ENCODE data around the gene GNPTAB. TPM values are rescaled to one million over a fixed set of nuclear protein-coding genes. Genes with fewer than 3 reads are reported as not detected.

The GNPTAB gene
- total and polyA plus RNA-seq, 7 donors, result 10.3 to 36.1 (median 15.3) TPM

DNA sequence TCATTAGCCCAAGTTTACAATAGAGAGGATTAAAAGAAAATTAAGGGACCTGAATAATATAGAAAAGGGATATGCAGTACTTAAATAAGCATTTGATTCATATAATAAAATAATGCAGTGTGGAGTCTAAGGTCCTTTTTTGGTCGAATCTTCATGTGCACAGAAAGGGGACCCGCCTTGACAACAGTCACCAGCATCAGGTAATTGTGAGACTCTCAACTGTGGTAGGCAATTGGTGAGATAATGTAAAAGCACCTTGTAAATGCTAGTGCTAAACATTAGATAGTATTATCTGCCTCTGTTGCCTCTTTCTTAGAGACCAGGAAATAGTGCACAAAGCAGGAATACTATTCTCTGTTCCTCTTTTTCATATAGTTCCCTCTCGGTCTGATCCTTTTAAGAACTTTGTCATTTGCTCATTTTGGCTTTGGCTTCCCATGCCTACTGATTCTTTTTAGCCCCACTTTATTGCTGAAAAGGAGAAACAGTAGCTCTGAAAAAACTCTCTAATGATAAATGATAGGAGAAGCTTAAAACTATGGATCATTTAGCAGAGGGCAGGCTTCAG is 115.8 kb downstream of the GNPTAB start:
- no peaks in the 10 kb centered on the region for H3K27me3 ChIP-seq (ENCODE audit: insufficient read depth in 3 of 3, low read length in 2 of 3)
- TF ChIP-seq, protein P1, sequence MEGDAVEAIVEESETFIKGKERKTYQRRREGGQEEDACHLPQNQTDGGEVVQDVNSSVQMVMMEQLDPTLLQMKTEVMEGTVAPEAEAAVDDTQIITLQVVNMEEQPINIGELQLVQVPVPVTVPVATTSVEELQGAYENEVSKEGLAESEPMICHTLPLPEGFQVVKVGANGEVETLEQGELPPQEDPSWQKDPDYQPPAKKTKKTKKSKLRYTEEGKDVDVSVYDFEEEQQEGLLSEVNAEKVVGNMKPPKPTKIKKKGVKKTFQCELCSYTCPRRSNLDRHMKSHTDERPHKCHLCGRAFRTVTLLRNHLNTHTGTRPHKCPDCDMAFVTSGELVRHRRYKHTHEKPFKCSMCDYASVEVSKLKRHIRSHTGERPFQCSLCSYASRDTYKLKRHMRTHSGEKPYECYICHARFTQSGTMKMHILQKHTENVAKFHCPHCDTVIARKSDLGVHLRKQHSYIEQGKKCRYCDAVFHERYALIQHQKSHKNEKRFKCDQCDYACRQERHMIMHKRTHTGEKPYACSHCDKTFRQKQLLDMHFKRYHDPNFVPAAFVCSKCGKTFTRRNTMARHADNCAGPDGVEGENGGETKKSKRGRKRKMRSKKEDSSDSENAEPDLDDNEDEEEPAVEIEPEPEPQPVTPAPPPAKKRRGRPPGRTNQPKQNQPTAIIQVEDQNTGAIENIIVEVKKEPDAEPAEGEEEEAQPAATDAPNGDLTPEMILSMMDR (IDR thresholded peaks at IDR 0.05), result no peak
- ATAC-seq (no peak), DNase-seq (no peak)
- peaks cover 23% of the 10 kb centered on the region for H3K4me1 ChIP-seq
- H3K4me3 ChIP-seq, result no peak overlapping the region
- WGBS, 3 donors, result 85 to 93% (median 87%) methylated on average over 3 of the region's 3 CpGs
- H3K9me3 ChIP-seq, result no peaks in the 10 kb centered on the region
- intact Hi-C loops (cut with DNase I), result no loop called here
- peaks cover 0 to 18% of the 10 kb centered on the region in 2 donors for H3K36me3 ChIP-seq (ENCODE audit: insufficient read depth in 1 of 2, low read depth in 1 of 2)
- H3K27ac ChIP-seq, result no peak overlapping the region

DNA sequence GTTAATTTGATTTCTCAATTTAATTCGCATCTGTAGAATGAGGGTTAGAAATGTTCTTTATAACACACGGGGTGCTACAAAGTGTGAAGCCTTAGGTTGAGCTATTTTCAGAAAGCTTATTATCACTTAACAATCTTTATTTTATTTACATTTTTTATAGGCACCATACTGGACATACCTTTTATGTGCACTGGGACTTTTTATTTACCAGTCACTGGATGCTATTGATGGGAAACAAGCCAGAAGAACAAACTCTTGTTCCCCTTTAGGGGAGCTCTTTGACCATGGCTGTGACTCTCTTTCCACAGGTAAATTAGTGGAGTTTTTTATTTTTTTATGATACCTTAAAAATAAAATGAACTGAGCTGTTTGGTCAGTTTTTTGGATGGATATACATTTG is 116.8 kb downstream of the GNPTAB start:
- Histone ChIP-seq H3K36me3 (ENCODE audit: insufficient read depth in 1 of 2, low read depth in 1 of 2) (peaks cover 0 to 11% of the 10 kb centered on the region in 2 donors), H3K27me3 (ENCODE audit: insufficient read depth in 3 of 3, low read length in 2 of 3) (no peaks in the 10 kb centered on the region), H3K9me3 (no peaks in the 10 kb centered on the region), H3K4me1 (peaks cover 23% of the 10 kb centered on the region), H3K27ac (no peak overlapping the region), H3K4me3 (no peak overlapping the region)
- 71 to 88% (median 74%) methylated on average over 2 of the region's 2 CpGs for WGBS, 3 donors
- intact Hi-C loops (cut with DNase I), result no loop called here
- DNase-seq, result no peak
- no peak for ATAC-seq
- TF ChIP-seq, protein P1 (IDR thresholded peaks at IDR 0.05), result no peak

DNA sequence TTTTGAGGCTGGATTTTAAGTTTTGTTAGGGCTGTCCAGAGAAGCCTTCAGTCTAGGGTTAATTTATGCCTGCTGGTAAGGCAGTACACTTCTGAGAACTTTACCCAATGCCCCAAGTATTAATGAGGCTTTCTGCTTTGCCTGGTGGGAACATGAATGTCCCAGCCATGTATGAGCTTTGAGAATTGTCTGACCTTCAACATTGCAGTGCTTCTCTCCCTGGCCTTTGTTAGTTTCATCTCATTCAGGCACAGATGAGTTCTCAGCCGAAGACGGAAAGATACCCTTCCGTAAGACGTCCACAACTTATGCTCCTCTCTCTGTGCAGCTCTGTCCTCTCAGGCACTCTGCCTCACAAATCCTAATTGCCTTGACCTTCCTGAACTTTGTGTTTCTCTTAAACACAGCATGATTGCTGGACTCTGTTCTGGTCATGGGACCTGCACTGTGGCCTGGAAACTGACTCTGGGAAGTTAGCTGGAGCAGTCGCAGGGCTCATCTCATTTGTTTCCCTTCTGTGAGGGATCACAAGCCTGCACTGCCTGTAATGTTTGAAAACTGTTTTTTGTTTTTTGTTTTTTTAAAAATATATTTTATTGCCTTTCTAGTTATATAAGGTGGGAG is 117.6 kb downstream of the GNPTAB start:
- TF ChIP-seq, protein P1 (IDR thresholded peaks at IDR 0.05), result no peak
- Histone ChIP-seq H3K4me1 (peaks cover 23% of the 10 kb centered on the region), H3K4me3 (peak overlapping the region; percentile 23), H3K27me3 (ENCODE audit: insufficient read depth in 3 of 3, low read length in 2 of 3) (no peaks in the 10 kb centered on the region), H3K36me3 (ENCODE audit: insufficient read depth in 1 of 2, low read depth in 1 of 2) (peaks cover 0 to 11% of the 10 kb centered on the region in 2 donors), H3K9me3 (no peaks in the 10 kb centered on the region), H3K27ac (peak overlapping the region; percentile 42)
- DNase-seq (no peak), ATAC-seq (peak; percentile 61 to 85 (median 72))
- 14 to 38% (median 15%) methylated on average over 5 of the region's 5 CpGs for WGBS, 3 donors
- intact Hi-C loops (cut with DNase I), result no loop called here

DNA sequence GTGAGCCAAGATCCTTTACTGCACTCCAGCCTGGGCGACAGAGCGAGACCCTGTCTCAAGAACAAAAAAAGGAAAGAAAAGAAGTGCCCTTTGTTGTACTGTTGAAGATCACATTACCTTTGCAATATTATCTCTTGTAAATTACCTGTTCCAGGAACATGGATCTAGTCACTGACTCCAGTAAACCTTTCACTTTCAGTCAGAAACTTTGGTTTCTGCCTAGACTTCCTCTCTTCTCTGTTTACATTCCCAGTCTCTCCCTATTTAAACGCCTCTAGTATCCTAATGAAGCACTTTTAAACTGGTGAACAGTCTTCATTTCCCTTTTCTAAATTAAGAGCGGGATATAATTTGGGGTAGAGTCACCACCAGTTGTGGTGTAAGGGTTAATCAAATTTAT is 120.5 kb downstream of the GNPTAB start:
- Histone ChIP-seq H3K4me1 (peaks cover 23% of the 10 kb centered on the region), H3K27me3 (ENCODE audit: insufficient read depth in 3 of 3, low read length in 2 of 3) (no peaks in the 10 kb centered on the region), H3K36me3 (ENCODE audit: insufficient read depth in 1 of 2, low read depth in 1 of 2) (no peaks in the 10 kb centered on the region), H3K4me3 (no peak overlapping the region), H3K27ac (no peak overlapping the region), H3K9me3 (no peaks in the 10 kb centered on the region)
- ATAC-seq, result no peak
- WGBS, 3 donors, result 93 to 98% (median 94%) methylated on average over 4 of the region's 4 CpGs
- intact Hi-C loops (cut with DNase I), result no loop called here
- no peak for DNase-seq
- TF ChIP-seq, protein P1 (IDR thresholded peaks at IDR 0.05), result no peak
